ENCODE measurements around the gene HOXB1.

Gene HOXB1

GRCh38 chr17:48543107-48543853 is 12.5 kb upstream of the HOXB1 start:
- DNase-seq (ENCODE audit: low read depth, low spot score): peak; percentile 75
- peak overlapping the region; percentile 93 for H3K4me3 ChIP-seq (ENCODE audit: low read depth, low read length)
- TF ChIP-seq, protein P1, sequence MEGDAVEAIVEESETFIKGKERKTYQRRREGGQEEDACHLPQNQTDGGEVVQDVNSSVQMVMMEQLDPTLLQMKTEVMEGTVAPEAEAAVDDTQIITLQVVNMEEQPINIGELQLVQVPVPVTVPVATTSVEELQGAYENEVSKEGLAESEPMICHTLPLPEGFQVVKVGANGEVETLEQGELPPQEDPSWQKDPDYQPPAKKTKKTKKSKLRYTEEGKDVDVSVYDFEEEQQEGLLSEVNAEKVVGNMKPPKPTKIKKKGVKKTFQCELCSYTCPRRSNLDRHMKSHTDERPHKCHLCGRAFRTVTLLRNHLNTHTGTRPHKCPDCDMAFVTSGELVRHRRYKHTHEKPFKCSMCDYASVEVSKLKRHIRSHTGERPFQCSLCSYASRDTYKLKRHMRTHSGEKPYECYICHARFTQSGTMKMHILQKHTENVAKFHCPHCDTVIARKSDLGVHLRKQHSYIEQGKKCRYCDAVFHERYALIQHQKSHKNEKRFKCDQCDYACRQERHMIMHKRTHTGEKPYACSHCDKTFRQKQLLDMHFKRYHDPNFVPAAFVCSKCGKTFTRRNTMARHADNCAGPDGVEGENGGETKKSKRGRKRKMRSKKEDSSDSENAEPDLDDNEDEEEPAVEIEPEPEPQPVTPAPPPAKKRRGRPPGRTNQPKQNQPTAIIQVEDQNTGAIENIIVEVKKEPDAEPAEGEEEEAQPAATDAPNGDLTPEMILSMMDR (IDR thresholded peaks at IDR 0.05; ENCODE audit: low read depth, low read length): no peak
- in situ Hi-C loops (cut with HindIII; ENCODE audit: low sequenced_read_pairs): no loop called here

GRCh38 chr17:48542698-48543106 is 11.9 kb upstream of the HOXB1 start:
- peak overlapping the region; percentile 93 for H3K4me3 ChIP-seq (ENCODE audit: low read depth, low read length)
- TF ChIP-seq, protein P1 (IDR thresholded peaks at IDR 0.05; ENCODE audit: low read depth, low read length): no peak
- DNase-seq (ENCODE audit: low read depth, low spot score): no peak
- in situ Hi-C loops (cut with HindIII; ENCODE audit: low sequenced_read_pairs): no loop called here

- TF ChIP-seq, protein P1 (IDR thresholded peaks at IDR 0.05; ENCODE audit: low read depth, low read length): no peak
- peak overlapping the region; percentile 93 for H3K4me3 ChIP-seq (ENCODE audit: low read depth, low read length)
- in situ Hi-C loops (cut with HindIII; ENCODE audit: low sequenced_read_pairs): no loop called here
- no peak for DNase-seq (ENCODE audit: low read depth, low spot score)
These were observed 11.4 kb upstream of the HOXB1 start for GRCh38 chr17:48542114-48542656.

GRCh38 chr17:48541577-48542113 is 10.8 kb upstream of the HOXB1 start:
- peak; percentile 77 for DNase-seq (ENCODE audit: low read depth, low spot score)
- H3K4me3 ChIP-seq (ENCODE audit: low read depth, low read length): peak overlapping the region; percentile 93
- in situ Hi-C loops (cut with HindIII; ENCODE audit: low sequenced_read_pairs): no loop called here
- TF ChIP-seq, protein P1 (IDR thresholded peaks at IDR 0.05; ENCODE audit: low read depth, low read length): no peak

- peak; percentile 46 for DNase-seq (ENCODE audit: low read depth, low spot score)
- in situ Hi-C loops (cut with HindIII; ENCODE audit: low sequenced_read_pairs): no loop called here
These were observed 10.3 kb upstream of the HOXB1 start for GRCh38 chr17:48541036-48541576.

DNA sequence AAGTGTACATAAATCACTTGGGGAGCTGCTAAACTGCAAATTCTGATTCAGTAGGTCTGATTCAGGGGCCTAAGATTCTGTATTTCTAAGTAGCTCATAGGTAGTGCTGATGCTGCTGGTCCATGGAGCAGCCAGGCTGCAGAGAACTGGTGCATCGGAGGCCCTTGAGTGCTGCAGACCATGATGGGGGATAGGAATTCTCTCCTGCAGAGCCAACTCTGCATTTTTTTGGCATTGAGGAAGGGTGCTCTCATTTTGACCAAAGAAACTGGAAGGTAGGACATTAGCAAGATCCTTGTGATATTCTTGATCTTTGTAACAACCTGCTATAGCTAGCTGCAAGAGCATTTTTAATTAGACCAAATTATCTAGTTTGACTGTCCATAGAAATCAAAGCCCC is 9.4 kb upstream of the HOXB1 start:
- peak; percentile 61 for DNase-seq (ENCODE audit: low read depth, low spot score)
- TF ChIP-seq, protein P1 (IDR thresholded peaks at IDR 0.05; ENCODE audit: low read depth, low read length): no peak
- in situ Hi-C loops (cut with HindIII; ENCODE audit: low sequenced_read_pairs): no loop called here
- peak overlapping the region; percentile 24 for H3K4me3 ChIP-seq (ENCODE audit: low read depth, low read length)

More at GRCh38 chr17:48541036-48541576, 10.3 kb upstream of the HOXB1 start:
- TF ChIP-seq, protein P1 (IDR thresholded peaks at IDR 0.05; ENCODE audit: low read depth, low read length): no peak
- H3K4me3 ChIP-seq (ENCODE audit: low read depth, low read length): peak overlapping the region; percentile 93

Measured in astrocyte of the spinal cord (primary cell).